HL-60/S4 treated with phorbol 12-myristate 13-acetate at 8.2 ng/mL for 4 days and 3 days (cell line): Measurements from ENCODE around the gene COMT.

ENCODE experiments used
- in situ Hi-C: fragments of 300-500 bp; cut with MboI; formaldehyde crosslinking; loops from 2 replicates; pipeline ENCODE4 v1.15.0; 2022; ENCODE audit warnings: low sequenced_read_pairs

COMT gene

DNA sequence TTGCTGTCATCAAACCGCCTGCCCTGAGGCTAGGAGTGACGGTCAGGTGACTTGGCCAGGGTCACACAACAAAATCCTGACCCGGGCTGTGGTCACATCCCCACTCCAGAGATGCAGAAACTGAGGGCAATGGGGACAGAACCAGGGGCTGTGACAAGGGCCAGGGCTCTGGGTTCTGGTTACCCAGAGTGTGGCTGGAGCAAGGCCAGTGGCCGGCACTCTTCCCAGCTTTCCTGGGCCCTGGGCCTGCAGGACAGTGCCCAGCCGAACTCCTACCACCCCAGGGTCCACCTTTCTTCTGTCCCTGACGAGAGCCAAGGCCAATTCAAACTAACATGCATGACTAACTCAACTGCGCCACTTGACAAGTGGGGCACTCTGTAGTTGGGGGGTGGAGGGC is 39.2 kb downstream of the COMT start:
- in situ Hi-C loops = no loop called here

DNA sequence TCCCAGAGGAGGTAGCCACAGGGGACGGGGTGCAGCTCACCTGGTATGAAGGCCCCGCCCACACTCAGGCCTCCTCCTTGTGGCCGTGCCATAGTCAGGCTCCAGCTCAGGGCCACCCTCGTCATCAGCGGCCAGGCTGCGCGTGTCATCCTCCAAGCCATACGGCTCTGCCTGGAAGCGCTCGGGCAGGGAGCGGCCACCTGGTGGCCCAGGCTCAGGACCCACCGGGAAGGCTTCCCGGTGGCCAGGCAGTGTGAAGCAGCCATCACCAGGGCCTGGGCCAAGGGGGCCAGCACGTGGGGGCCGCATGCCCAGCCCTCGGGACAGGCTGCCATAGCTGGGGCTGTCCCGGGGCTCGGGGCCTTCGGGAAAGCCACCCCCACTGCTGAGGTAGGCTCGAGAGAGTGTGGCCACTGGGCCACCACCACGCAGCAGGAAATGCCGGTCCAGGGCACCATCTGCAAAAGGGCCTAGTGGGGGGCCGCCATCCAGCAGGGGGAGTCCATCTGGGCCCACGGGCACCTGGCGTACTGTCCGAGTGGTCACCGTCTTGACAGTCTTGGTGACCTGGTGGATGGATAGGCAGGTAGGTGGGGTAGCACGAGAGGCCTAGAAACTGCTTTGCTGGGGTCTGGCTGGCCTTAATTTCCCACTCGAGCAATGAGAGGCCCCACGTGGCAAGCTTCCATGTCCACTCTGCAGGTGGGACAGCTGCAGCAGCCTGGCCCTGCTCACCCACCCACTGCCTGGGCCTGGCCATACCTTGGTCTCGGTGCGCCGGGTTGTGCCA is 39.8 kb downstream of the COMT start:
- in situ Hi-C loops = no loop called here

DNA sequence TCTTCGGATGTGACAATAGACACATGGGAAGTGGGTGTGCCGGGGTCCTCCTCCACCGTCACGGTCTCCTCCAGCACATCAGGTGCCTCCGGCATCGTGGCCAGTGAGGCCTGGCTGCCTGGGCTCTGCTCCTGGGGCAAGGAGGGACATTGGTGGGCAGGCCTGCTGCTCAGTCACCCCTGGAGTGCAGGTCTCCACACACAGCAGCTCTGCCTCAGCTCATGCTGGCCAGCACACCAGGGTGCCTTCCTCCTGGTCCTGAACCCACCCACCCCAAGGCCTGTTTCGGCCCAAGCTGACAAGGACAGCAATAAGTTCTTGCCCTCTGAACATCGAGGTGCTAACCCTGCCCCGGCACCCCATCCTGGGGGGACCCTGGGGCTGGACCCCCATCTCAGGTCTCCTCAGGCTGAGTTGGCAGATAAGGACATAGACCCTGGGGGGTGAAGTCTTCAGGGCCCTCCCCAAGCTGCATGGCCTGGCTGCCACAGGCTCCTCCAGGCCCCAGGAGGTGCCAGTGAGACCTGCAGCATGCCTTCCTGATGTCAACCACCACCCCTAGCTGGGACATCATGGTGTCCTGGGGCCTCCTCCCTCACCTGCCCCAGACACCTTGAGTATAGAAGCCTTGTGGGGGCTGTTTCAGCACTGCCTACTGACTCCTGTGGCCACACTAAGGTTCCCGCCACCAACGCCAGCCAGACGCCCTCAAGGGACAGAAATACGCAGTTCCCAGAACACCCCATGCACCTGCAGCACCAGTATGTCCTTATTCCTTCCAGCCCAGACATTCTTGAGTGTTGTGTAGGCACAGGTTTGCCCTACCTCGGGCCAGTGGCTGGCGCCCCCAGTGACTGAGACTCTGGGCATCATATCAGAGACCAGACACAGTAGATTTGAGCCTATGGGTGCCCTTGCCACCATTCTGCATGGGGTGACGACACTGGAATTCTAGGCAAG is 40.7 kb downstream of the COMT start:
- in situ Hi-C loops = no loop called here

DNA sequence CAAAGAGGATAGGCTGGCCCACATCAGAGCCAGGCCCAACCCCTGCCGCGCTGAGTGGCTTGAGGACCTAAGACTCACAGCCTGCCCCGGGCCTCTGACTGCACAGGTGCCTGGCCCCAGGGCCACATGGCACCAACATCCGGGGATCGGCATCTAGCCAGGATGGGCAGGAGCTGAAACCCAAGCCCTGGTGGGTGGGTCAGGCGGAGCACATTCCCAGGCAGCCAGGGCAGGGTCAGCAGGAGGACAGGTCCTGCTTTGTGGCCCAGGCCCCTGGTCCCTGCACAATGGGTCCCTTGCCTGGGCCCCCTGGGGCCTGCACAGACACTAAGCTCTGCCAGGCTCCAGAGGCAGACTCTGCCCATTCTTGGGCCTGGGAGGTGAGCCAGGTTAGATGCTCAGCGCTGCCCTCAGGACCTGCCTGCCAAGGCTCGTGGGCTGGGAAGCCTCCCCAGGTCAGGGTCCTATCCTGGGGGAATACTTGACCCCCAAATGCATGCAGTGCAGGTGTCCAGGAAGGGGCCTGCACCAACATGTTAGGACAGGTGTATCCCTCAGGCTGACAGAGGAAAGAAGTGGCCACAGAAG is 41.5 kb downstream of the COMT start:
- in situ Hi-C loops = no loop called here

GRCh38 chr22:19983741-19984140 is 42.2 kb downstream of the COMT start:
- in situ Hi-C loops = no loop called here

GRCh38 chr22:19984201-19984753 is 42.7 kb downstream of the COMT start:
- in situ Hi-C loops = no loop called here

DNA sequence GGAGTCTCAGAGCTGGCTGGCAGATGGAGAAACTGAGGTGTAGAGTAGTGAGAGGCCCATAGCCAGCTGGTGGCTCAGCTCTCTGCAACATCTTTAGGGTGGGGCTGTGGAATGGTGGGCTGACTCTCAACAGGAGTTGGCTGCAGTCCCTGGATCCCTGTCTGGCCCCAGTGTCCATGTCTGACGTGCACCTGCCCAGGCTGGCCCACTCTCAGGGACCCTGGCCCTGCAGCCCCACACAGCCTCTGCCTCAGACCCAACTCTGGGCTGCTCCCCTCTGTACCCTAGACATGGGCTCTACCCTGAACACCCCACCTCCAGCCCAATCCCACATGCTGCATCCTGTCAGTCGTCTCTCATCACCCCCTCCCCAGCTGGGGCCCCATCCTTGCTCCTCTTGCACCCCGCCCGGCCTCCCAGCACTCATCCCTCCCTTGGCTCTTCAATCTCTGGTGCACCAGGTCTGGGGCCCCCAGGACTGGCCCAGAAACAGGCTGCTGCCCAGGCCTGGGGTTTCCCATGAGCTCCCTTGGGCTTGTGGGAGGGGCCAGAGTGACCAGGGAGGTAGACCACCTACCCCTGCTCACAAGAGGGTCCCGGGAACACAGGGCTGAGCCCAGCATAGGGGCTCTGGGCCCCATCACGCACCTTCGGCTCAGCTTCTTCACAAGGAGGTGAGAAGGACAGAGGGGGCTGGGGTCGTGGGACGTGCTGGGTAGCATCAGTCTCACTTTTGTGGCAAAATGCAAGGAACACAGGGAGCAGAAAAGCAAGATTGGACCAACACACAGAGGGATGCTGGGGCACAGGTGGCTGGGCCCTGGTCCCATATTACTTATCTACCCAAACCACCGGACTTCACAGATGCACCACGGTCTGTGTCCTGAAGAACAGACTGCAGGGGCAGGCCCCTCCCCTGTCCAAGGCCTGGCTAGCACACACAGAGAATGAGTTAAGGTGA is 43.6 kb downstream of the COMT start:
- in situ Hi-C loops = no loop called here

DNA sequence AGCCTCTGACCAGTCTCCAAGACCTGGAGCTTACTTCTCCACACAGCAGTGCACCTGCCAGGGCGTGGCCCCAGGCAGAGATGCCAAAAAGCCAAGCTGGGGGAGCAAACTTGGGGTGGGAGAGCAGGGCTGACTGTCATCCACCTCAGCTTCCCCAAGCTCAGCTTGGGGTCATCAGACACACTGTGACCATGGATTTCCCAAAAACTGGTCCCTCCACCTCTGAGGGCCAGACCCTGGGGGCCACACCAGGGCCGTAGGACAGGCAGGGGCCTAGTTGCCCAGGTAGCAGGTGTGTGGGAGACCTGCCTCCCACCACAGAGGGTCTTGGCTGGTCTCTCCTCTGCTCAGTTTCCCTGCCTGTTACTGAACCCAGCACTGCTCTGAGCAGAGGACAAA is 44.4 kb downstream of the COMT start:
- in situ Hi-C loops = no loop called here

GRCh38 chr22:19986410-19987341 is 45.1 kb downstream of the COMT start:
- in situ Hi-C loops = no loop called here

DNA sequence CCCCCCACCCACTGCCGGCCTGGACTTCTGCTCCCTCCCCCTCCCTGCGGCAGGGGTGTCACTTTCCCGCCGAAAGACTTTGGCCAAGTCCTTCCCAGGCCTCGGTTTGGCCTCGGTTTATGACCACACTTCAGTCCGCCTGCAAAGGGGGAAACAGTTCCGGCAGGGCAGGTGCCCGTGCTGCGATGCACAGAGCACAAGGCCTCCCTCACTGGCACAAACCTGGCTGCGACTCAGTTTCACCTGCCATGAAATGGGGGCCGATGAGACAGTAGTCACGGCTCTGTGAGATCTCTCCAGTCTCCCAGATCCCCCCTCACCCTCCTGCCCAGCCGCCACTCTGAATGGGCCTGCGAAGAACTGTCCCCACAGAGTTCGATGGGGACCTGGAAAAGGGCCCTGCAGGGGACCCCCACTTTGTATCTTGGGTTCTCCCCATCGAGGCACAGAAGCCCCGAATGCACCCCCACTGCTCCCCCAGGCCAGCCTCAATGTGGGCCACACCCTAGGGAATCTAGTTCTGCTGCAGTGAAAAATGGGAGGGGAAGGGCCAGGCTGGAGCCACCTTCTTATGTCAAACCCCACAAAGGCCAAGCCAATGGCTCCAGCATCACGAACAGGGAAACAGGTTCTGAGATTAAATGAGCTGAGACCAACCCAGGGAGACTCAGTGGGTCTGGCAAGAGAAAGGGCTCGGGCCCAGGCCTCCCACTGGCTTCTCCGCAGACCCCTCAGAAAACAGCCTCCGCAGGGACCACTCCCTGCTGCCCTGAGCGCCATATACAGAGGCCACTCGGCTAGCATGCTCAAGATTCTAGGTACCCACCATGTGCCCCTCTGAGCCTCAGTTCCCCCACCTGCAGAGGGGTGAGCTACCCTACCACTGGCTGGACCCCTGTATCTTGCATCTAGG is 46.1 kb downstream of the COMT start:
- in situ Hi-C loops = no loop called here

- in situ Hi-C loops = no loop called here
Observed at GRCh38 chr22:19988331-19988808, 46.8 kb downstream of the COMT start.

DNA sequence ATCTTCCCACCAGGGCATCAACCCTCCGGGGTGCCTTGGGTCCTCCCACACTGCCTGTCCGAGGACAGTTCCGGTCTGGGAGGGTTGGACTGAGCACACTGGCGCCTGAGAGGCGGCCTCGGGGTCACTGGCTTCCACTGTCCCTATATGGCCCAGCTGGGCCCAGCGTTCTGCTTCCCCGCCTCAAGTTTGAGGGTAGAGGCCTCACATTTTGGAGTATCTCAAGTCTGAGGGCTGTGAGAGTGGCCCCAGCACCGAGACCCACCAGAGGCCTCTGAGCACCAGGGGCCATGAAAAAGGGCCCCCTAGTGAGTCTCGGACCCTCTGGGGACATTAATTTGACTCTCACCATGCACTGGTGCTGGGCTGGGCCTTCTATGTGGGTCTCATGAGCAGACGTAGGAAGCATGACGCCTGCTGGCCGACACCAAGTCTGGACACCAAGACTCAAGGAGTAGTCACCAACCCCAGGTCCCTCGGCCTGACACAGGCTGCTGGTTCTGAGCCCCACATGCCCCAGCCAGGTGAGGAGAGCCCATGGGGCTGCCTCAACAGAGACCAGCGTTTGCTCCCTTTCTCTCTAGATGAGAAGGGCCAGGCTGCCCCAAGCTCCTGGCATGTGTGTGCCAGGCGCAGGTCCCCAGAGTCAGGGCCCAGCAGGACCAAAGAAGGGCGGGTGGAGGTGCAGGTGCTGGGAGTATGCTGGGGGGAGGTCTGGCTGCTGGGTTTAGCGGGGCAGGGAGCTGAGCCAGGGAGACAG is 47.6 kb downstream of the COMT start:
- in situ Hi-C loops = no loop called here

- in situ Hi-C loops = no loop called here
Observed at GRCh38 chr22:19989725-19990067, 48.1 kb downstream of the COMT start.

- in situ Hi-C loops = no loop called here
Observed at GRCh38 chr22:19990188-19990587, 48.6 kb downstream of the COMT start.

GRCh38 chr22:19990609-19991394 is 49.2 kb downstream of the COMT start:
- in situ Hi-C loops = no loop called here

GRCh38 chr22:19991395-19991644 is 49.7 kb downstream of the COMT start:
- in situ Hi-C loops = no loop called here
